Fibroblast of villous mesenchyme (primary cell): ENCODE results near the gene ZNF518A. TPM values are rescaled to one million over a fixed set of nuclear protein-coding genes. Genes with fewer than 3 reads are reported as not detected.
A peak's percentile ranks its signal among the peaks of the same experiment; 100 is the strongest.

ENCODE experiments used
- DNase-seq: peaks from one replicate; pipeline ENCODE4 v3.0.0-alpha.2; 2010; ENCODE audit warnings: low read depth
- H3K4me3 ChIP-seq: 2 replicates; pipeline ENCODE4 v1.5.1; 2011; ENCODE audit warnings: low read depth, mild to moderate bottlenecking, low read length
- CTCF ChIP-seq: IDR thresholded peaks from 2 replicates; pipeline ENCODE4 v1.5.1; 2012; ENCODE audit warnings: low read depth, mild to moderate bottlenecking, low read length; ENCODE audit not compliant: insufficient read depth
- total RNA-seq: library from RNA; depleted of rRNA; stranded (reverse); fragments of >200 nt; gene quantifications from 2 replicates; pipeline ENCODE4 v1.2.3, GENCODE V29; 2012

ZNF518A gene
- 13.5 and 19.9 TPM in 2 replicates for total RNA-seq

GRCh38 chr10:96129387-96130325 lies at the start of gene ZNF518A:
Gene ZNF518A (plus strand): TSS chr10:96130297. CDS start chr10:96156323, 26,026 bp downstream.
- H3K4me3 ChIP-seq, result peak within 1 kb of the TSS; percentile 65
- peak; percentile 98 for DNase-seq
- no peak for TF ChIP-seq CTCF

- TF ChIP-seq CTCF, result no peak
Observed at GRCh38 chr10:96082153-96082552, 47.9 kb upstream of the ZNF518A start.

GRCh38 chr10:96082748-96083147 lies 47.3 kb upstream of the ZNF518A start:
- H3K4me3 ChIP-seq, result no peak overlapping the region
- TF ChIP-seq CTCF, result no peak
- no peak for DNase-seq

More at GRCh38 chr10:96082153-96082552, 47.9 kb upstream of the ZNF518A start:
- DNase-seq, result no peak
- H3K4me3 ChIP-seq, result no peak overlapping the region

GRCh38 chr10:96089116-96089515 lies 41.0 kb upstream of the ZNF518A start:
- DNase-seq, result no peak
- peak overlapping the region; percentile 93 for H3K4me3 ChIP-seq
- TF ChIP-seq CTCF, result no peak

- no peak for TF ChIP-seq CTCF
- peak overlapping the region; percentile 93 for H3K4me3 ChIP-seq
- peak; percentile 95 for DNase-seq
Observed at GRCh38 chr10:96089670-96090462, 40.2 kb upstream of the ZNF518A start.

GRCh38 chr10:96090463-96090800 lies 39.7 kb upstream of the ZNF518A start:
- TF ChIP-seq CTCF, result no peak
- no peak for DNase-seq
- H3K4me3 ChIP-seq, result peak overlapping the region; percentile 93
